Kidney (tissue), 14 donors: Measurements from ENCODE around the gene SMYD3. TPM values are rescaled to one million over a fixed set of nuclear protein-coding genes. Genes with fewer than 3 reads are reported as not detected.

Source experiments
- DNase-seq, 5 donors: peaks; one replicate each; pipeline ENCODE4 v3.0.0-alpha.2; 2013 to 2020
- FAIRE-seq: peaks from 2 replicates; lab custom pipeline; 2012; peaks lifted over from hg19 to GRCh38; lab: Jason Lieb, UNC
- H3K27ac ChIP-seq, 2 donors: one replicate each; pipeline ENCODE4 v1.7.0; 2013; ENCODE audit warnings: low read depth in 2 of 2, low read length in 2 of 2, inconsistent platforms in 1 of 2
- H3K27me3 ChIP-seq: one replicate; pipeline ENCODE4 v1.7.1; 2013; ENCODE audit warnings: low read length, inconsistent platforms; ENCODE audit not compliant: control insufficient read depth, insufficient read depth
- H3K36me3 ChIP-seq, 3 donors: one replicate each; pipeline versions ENCODE4 v1.7.0 to v1.7.1; 2013; ENCODE audit warnings: low read length in 3 of 3, control low read depth in 1 of 3, inconsistent platforms in 1 of 3; ENCODE audit not compliant: insufficient read depth in 3 of 3, control insufficient read depth in 2 of 3
- H3K4me1 ChIP-seq, 3 donors: one replicate each; pipeline versions ENCODE4 v1.7.0 to v1.7.1; 2013; ENCODE audit warnings: low read length in 3 of 3, inconsistent platforms in 1 of 3, low read depth in 1 of 3; ENCODE audit not compliant: control insufficient read depth in 2 of 3, insufficient read depth in 2 of 3
- H3K4me3 ChIP-seq, 3 donors: one replicate each; pipeline versions ENCODE4 v1.7.0 to v1.8.1; 2013; ENCODE audit warnings: low read length in 3 of 3, control low read depth in 1 of 3, inconsistent platforms in 1 of 3
- H3K9ac ChIP-seq, 3 donors: one replicate each; pipeline versions ENCODE4 v1.7.0 to v1.7.1; 2013; ENCODE audit warnings: low read length in 3 of 3, control low read depth in 1 of 3, inconsistent platforms in 1 of 3
- H3K9me3 ChIP-seq, 3 donors: one replicate each; pipeline versions ENCODE4 v1.7.0 to v1.7.1; 2013; ENCODE audit warnings: low read length in 3 of 3, control low read depth in 1 of 3, inconsistent platforms in 1 of 3; ENCODE audit not compliant: control insufficient read depth in 2 of 3, insufficient read depth in 1 of 3
- CTCF ChIP-seq: IDR thresholded peaks from 3 replicates; pipeline ENCODE4 v1.5.1; 2012; ENCODE audit warnings: mild to moderate bottlenecking, moderate library complexity, borderline replicate concordance; ENCODE audit not compliant: insufficient read depth; ENCODE audit errors: extremely low read depth
- intact Hi-C: fragments of 100-400 bp; cut with DNase I; formaldehyde crosslinking; loops from one replicate; pipeline ENCODE4 v1.11.1; 2022
- polyA plus RNA-seq: library from polyadenylated mRNA; stranded (reverse); fragments of 350-450 nt; fragmentation: Illumina TruSeq; extraction: RNeasy Lipid Tissue Mini Kit (QIAGEN cat#74804); gene quantifications from one replicate; pipeline ENCODE4 v1.2.3, GENCODE V29; 2014; ENCODE audit warnings: low read depth, low replicate concordance; ENCODE audit not compliant: insufficient read depth
- total RNA-seq: library from RNA; stranded (reverse); fragmentation: NEBNext Ultra II Directional; extraction: Animal tissue kit (Norgen Biotek cat#: 25700); gene quantifications from one replicate; pipeline ENCODE4 v1.2.1, GENCODE V29; 2021
- donor health status: control.
- donor health status: control.
- donor health status: control.
- donor health status: control.
- donor health status: control.
- donor health status: DM: yes; HTN: yes; CAD: no.
- donor health status: Normal renal cell carcinoma (clear cell type).

The SMYD3 gene
- total and polyA plus RNA-seq, 2 donors from 2014 or later, result 23.3 to 23.9 TPM

GRCh38 chr1:246425895-246426294 is 81.2 kb downstream of the SMYD3 start:
- no peak overlapping the region for H3K9ac ChIP-seq
- no peak overlapping the region for H3K4me3 ChIP-seq
- H3K27ac ChIP-seq, result no peak overlapping the region
- H3K9me3 ChIP-seq, result no peaks in the 10 kb centered on the region
- no peak for DNase-seq
- H3K36me3 ChIP-seq, result no peaks in the 10 kb centered on the region
- intact Hi-C loops, result no loop called here
- no peaks in the 10 kb centered on the region for H3K4me1 ChIP-seq
- no peak for TF ChIP-seq CTCF
- FAIRE-seq, result no peak
- H3K27me3 ChIP-seq, result no peaks in the 10 kb centered on the region

- no peaks in the 10 kb centered on the region for H3K4me1 ChIP-seq
- H3K4me3 ChIP-seq, result no peak overlapping the region
- H3K36me3 ChIP-seq, result no peaks in the 10 kb centered on the region
- no peak overlapping the region for H3K9ac ChIP-seq
- TF ChIP-seq CTCF, result no peak
- intact Hi-C loops, result no loop called here
- H3K9me3 ChIP-seq, result no peaks in the 10 kb centered on the region
- H3K27me3 ChIP-seq, result no peaks in the 10 kb centered on the region
- DNase-seq (no peak), FAIRE-seq (no peak)
- H3K27ac ChIP-seq, result no peak overlapping the region
Observed at GRCh38 chr1:246425139-246425794, 81.8 kb downstream of the SMYD3 start.

GRCh38 chr1:246420300-246420699 is 86.8 kb downstream of the SMYD3 start:
- DNase-seq, result no peak
- H3K9ac ChIP-seq, result no peak overlapping the region
- intact Hi-C loops, result no loop called here
- H3K4me3 ChIP-seq, result no peak overlapping the region
- H3K36me3 ChIP-seq, result no peaks in the 10 kb centered on the region
- no peak for FAIRE-seq
- peaks cover 0 to 4% (median 0%) of the 10 kb centered on the region in 3 donors for H3K9me3 ChIP-seq
- no peaks in the 10 kb centered on the region for H3K27me3 ChIP-seq
- H3K4me1 ChIP-seq, result no peaks in the 10 kb centered on the region
- no peak overlapping the region for H3K27ac ChIP-seq
- no peak for TF ChIP-seq CTCF
